Measurements from ENCODE around the gene SYCP3. TPM values are rescaled to one million over a fixed set of nuclear protein-coding genes. Genes with fewer than 3 reads are reported as not detected.

The SYCP3 gene
- total and polyA plus RNA-seq, 4 donors = 0.05 to 1.2 (median 0.67) TPM

GRCh38 chr12:101680240-101680639, 59.0 kb downstream of the SYCP3 start:
- H3K27ac ChIP-seq (ENCODE audit: low read depth in 1 of 2, low read length in 1 of 2) = peak overlapping the region in 1 of 2 donors; percentile 70
- WGBS, 2 donors = 87 to 95% methylated on average over 3 of the region's 3 CpGs

More at GRCh38 chr12:101680240-101680639, 59.0 kb downstream of the SYCP3 start:
- no peak for DNase-seq
- Histone ChIP-seq H3K9me3 (ENCODE audit: control insufficient read depth in 4 of 4, insufficient read depth in 3 of 4, low read length in 3 of 4) (no peaks in the 10 kb centered on the region), H3K4me1 (ENCODE audit: control insufficient read depth in 5 of 5, insufficient read depth in 5 of 5, low read length in 5 of 5) (peaks cover 0 to 7% (median 0%) of the 10 kb centered on the region in 5 donors), H3K4me3 (no peak overlapping the region), H3K36me3 (ENCODE audit: control insufficient read depth in 4 of 4, insufficient read depth in 4 of 4, low read length in 4 of 4) (no peaks in the 10 kb centered on the region), H3K27me3 (ENCODE audit: control insufficient read depth in 3 of 3, insufficient read depth in 3 of 3, low read length in 2 of 3) (peaks cover 0 to 3% (median 0%) of the 10 kb centered on the region in 3 donors), H3K9ac (ENCODE audit: insufficient read depth in 1 of 2, low read length in 2 of 2) (no peak overlapping the region)
- ATAC-seq (ENCODE audit: insufficient read depth, low FRiP score) = no peak
- no peak for TF ChIP-seq CTCF (IDR thresholded peaks at IDR 0.05; ENCODE audit: control extremely low read depth, extremely low read depth)

Small RNA genes lying within 50 kb of the gene (small RNA-seq; reads per million reads assigned to genes)
- gene RNA5SP368 (ENCODE audit: low replicate concordance) (not detected), gene RNU6-101P (ENCODE audit: low replicate concordance) (not detected), gene RNY1P16 (ENCODE audit: low replicate concordance) (not detected)

Other genes starting within 250 kb of the SYCP3 start
- gene MYBPC1, start 144.5 kb downstream of the SYCP3 start, total RNA-seq = not detected
- under 1 TPM; 0.06 to 0.07 TPM for gene MYBPC1, start 144.5 kb downstream of the SYCP3 start, polyA plus RNA-seq
- 10 to 100 TPM; 34.4 to 48.1 TPM for gene CHPT1, start 41.8 kb downstream of the SYCP3 start, total RNA-seq
- gene CHPT1, start 41.8 kb downstream of the SYCP3 start, polyA plus RNA-seq = 10 to 100 TPM; 25.1 to 60.9 TPM
- gene GNPTAB, start 91.5 kb upstream of the SYCP3 start, total RNA-seq = 10 to 100 TPM; 52.1 to 74.3 TPM
- 10 to 100 TPM; 14.8 to 27.6 TPM for gene GNPTAB, start 91.5 kb upstream of the SYCP3 start, polyA plus RNA-seq
- gene DRAM1, start 138.1 kb upstream of the SYCP3 start, total RNA-seq = 10 to 100 TPM; 68.5 to 80.9 TPM
- gene DRAM1, start 138.1 kb upstream of the SYCP3 start, polyA plus RNA-seq = 10 to 100 TPM; 64.5 to 95.2 TPM